SK-N-SH (cell line): ENCODE data around the gene IMPG1. TPM values are rescaled to one million over a fixed set of nuclear protein-coding genes. Genes with fewer than 3 reads are reported as not detected.

ENCODE experiments used
- CTCF ChIA-PET: fragments of 300-600, 350-600 bp; formaldehyde crosslinking; extraction: SDS; loops from one replicate; lab custom pipeline; 2021; lab: Yijun Ruan, JAX
- POLR2A ChIA-PET: fragments of 350-600 bp; sonication (Branson Sonifier 250); formaldehyde crosslinking; extraction: SDS; loops from one replicate; lab custom pipeline; 2020; ENCODE audit warnings: antibody characterized with exemption, inconsistent platforms; lab: Yijun Ruan, JAX
- DNase-seq: peaks from one replicate; pipeline ENCODE4 v3.0.0; 2012
- H2AFZ ChIP-seq: fragments of 200-600 bp; sonication (generic); 2 replicates; pipeline ENCODE4 v1.8.1; 2016; ENCODE audit warnings: antibody characterized with exemption, mild to moderate bottlenecking, low read depth
- H3F3A ChIP-seq: fragments of 200-600 bp; sonication (generic); replicated peaks from 2 replicates; pipeline ENCODE3; 2016; ENCODE audit warnings: antibody characterized with exemption, mild to moderate bottlenecking; ENCODE audit not compliant: insufficient read depth
- H3K27ac ChIP-seq, 2 experiments: fragments of 200-500 bp in 1 of 2; fragments of 200-600 bp in 1 of 2; sonication (Bioruptor generic) in 1 of 2; sonication (generic), shearing (Covaris generic) in 1 of 2; 2 replicates each; pipeline versions ENCODE4 v1.5.1 to v1.6.1; 2014 to 2016; ENCODE audit warnings: low read depth in 2 of 2, inconsistent platforms in 1 of 2, low read length in 1 of 2, mild to moderate bottlenecking in 1 of 2, mixed read lengths in 1 of 2
- H3K27me3 ChIP-seq: fragments of 200-600 bp; sonication (generic), shearing (Covaris generic); 2 replicates; pipeline ENCODE4 v1.6.1; 2016; ENCODE audit warnings: mixed run types; ENCODE audit not compliant: insufficient read depth
- H3K36me3 ChIP-seq, 2 experiments: fragments of 200-500 bp in 1 of 2; fragments of 200-600 bp in 1 of 2; sonication (Bioruptor generic) in 1 of 2; sonication (generic) in 1 of 2; replicated peaks in 1 of 2; 2 replicates each; pipeline versions ENCODE3 to v1.5.1; 2014 to 2016; ENCODE audit warnings: low read length in 1 of 2, mild to moderate bottlenecking in 1 of 2; ENCODE audit not compliant: insufficient read depth in 2 of 2, control insufficient read depth in 1 of 2
- H3K4me1 ChIP-seq, 2 experiments: fragments of 200-500 bp in 1 of 2; fragments of 200-600 bp in 1 of 2; sonication (Bioruptor generic) in 1 of 2; sonication (generic), shearing (Covaris generic) in 1 of 2; 2 replicates each; pipeline versions ENCODE4 v1.5.1 to v1.6.1; 2014 to 2016; ENCODE audit warnings: low read depth in 1 of 2, low read length in 1 of 2, mixed run types in 1 of 2; ENCODE audit not compliant: insufficient read depth in 2 of 2, control insufficient read depth in 1 of 2
- H3K4me2 ChIP-seq: fragments of 200-600 bp; sonication (generic), shearing (Covaris generic); 2 replicates; pipeline ENCODE4 v1.6.1; 2017; ENCODE audit warnings: mixed run types
- H3K4me3 ChIP-seq, 2 experiments: fragments of 200-500 bp in 1 of 2; fragments of 200-600 bp in 1 of 2; sonication (Bioruptor generic) in 1 of 2; sonication (generic), shearing (Covaris generic) in 1 of 2; 2 replicates each; pipeline versions ENCODE4 v1.5.1 to v1.8.1; 2014 to 2016; ENCODE audit warnings: low read depth in 2 of 2, inconsistent platforms in 1 of 2, low read length in 1 of 2, mild to moderate bottlenecking in 1 of 2, mixed read lengths in 1 of 2, moderate library complexity in 1 of 2
- H3K79me2 ChIP-seq: fragments of 200-600 bp; sonication (generic); 2 replicates; pipeline ENCODE4 v1.8.1; 2017; ENCODE audit warnings: mild to moderate bottlenecking; ENCODE audit not compliant: insufficient read depth
- H3K9ac ChIP-seq: fragments of 200-600 bp; sonication (generic); 2 replicates; pipeline ENCODE4 v1.6.1; 2017; ENCODE audit warnings: mixed run types
- H3K9me2 ChIP-seq: fragments of 200-600 bp; sonication (generic); 2 replicates; pipeline ENCODE4 v1.6.1; 2017; ENCODE audit warnings: mixed run types
- H3K9me3 ChIP-seq: fragments of 200-600 bp; sonication (generic); 2 replicates; pipeline ENCODE4 v1.6.1; 2017; ENCODE audit warnings: mixed run types, mild to moderate bottlenecking, moderate library complexity
- H4K20me1 ChIP-seq: fragments of 200-600 bp; sonication (generic); 2 replicates; pipeline ENCODE4 v1.6.1; 2017; ENCODE audit warnings: mild to moderate bottlenecking, mixed run types; ENCODE audit not compliant: insufficient read depth
- ELF1 ChIP-seq: IDR thresholded peaks from 2 replicates; pipeline ENCODE4 v1.4.0; 2012
- FOSL2 ChIP-seq: IDR thresholded peaks from 2 replicates; pipeline ENCODE4 v1.4.0; 2012; ENCODE audit warnings: low read depth, mild to moderate bottlenecking, moderate library complexity, borderline replicate concordance
- FOXJ3 ChIP-seq: sonication (generic); formaldehyde crosslinking; IDR thresholded peaks from 2 replicates; pipeline ENCODE4 v1.5.1; 2020; ENCODE audit warnings: mild to moderate bottlenecking, missing genetic modification reagents
- FOXM1 ChIP-seq: IDR thresholded peaks from 2 replicates; pipeline ENCODE4 v1.4.0; 2012; ENCODE audit warnings: low read depth, mild to moderate bottlenecking
- POLR2AphosphoS5 ChIP-seq: IDR thresholded peaks from 2 replicates; pipeline ENCODE4 v1.6.1; 2012; ENCODE audit warnings: low read depth, low read length
- RAD21 ChIP-seq: IDR thresholded peaks from 2 replicates; pipeline ENCODE4 v1.6.1; 2012; ENCODE audit warnings: mild to moderate bottlenecking, low read length
- RXRA ChIP-seq: IDR thresholded peaks from 2 replicates; pipeline ENCODE4 v1.4.0; 2012; ENCODE audit warnings: low read depth, mild to moderate bottlenecking, borderline replicate concordance
- SIN3A ChIP-seq: IDR thresholded peaks from 2 replicates; pipeline ENCODE4 v1.6.1; 2012; ENCODE audit warnings: low read depth, mild to moderate bottlenecking, low read length, moderate library complexity, borderline replicate concordance
- TCF12 ChIP-seq: IDR thresholded peaks from 2 replicates; pipeline ENCODE4 v1.4.0; 2012
- YY1 ChIP-seq: IDR thresholded peaks from 2 replicates; pipeline ENCODE4 v1.4.0; 2012; ENCODE audit warnings: low read depth, mild to moderate bottlenecking
- WGBS: methylation state at CpG from one replicate; pipeline ENCODE4 v1.1.6; 2017; ENCODE audit warnings: low lambda C conversion rate; 5-methylcytosine and 5-hydroxymethylcytosine counted together
- polyA plus RNA-seq, 3 experiments: library from polyadenylated mRNA; depleted of rRNA; stranded (reverse); fragments of >200 nt; gene quantifications; 2 replicates each; pipeline ENCODE4 v1.2.3, GENCODE V29; 2012
- TF ChIP-seq, protein P1 (sequence below): IDR thresholded peaks from 2 replicates; pipeline ENCODE4; 2012
- TF ChIP-seq, protein P2 (sequence below): fragments of 200-600 bp; sonication (generic); IDR thresholded peaks from 2 replicates; pipeline ENCODE4 v1.6.1; 2017; ENCODE audit warnings: antibody characterized with exemption, mild to moderate bottlenecking, moderate library complexity
- TF ChIP-seq, protein P3 (sequence below): IDR thresholded peaks from 2 replicates; pipeline ENCODE4 v1.4.0; 2012; ENCODE audit warnings: low read depth

Gene IMPG1
- polyA plus RNA-seq, 1 of the 3 experiments (the other 2 are of a cell fraction): not detected

DNA sequence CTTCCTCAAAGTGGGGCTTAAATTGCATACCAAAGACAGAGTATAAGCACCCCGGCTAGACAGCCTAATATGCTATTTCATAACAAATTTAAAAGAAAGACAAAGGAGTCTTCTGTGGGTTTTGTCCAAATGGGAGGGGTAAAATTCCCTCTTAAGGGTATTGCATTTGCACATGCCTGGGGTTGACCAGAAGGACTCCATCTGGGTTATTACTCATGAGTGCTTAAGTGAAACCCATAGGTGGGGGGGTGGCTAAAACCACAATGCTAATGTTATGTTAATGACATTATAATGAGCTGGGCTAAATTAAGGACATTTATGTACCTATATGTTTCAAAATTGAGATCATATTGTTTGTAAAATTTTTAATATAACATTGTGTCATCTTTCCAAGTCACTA, 15.0 kb downstream of the IMPG1 start:
- H3K4me3 ChIP-seq: no peak overlapping the region
- H3F3A ChIP-seq: no peaks in the 10 kb centered on the region
- TF ChIP-seq, protein P1, sequence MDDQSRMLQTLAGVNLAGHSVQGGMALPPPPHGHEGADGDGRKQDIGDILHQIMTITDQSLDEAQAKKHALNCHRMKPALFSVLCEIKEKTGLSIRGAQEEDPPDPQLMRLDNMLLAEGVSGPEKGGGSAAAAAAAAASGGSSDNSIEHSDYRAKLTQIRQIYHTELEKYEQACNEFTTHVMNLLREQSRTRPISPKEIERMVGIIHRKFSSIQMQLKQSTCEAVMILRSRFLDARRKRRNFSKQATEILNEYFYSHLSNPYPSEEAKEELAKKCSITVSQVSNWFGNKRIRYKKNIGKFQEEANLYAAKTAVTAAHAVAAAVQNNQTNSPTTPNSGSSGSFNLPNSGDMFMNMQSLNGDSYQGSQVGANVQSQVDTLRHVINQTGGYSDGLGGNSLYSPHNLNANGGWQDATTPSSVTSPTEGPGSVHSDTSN: no peak
- H3K27me3 ChIP-seq: no peaks in the 10 kb centered on the region
- H3K9ac ChIP-seq: no peak overlapping the region
- DNase-seq: no peak
- H3K4me1 ChIP-seq: no peaks in the 10 kb centered on the region
- no peaks in the 10 kb centered on the region for H3K36me3 ChIP-seq
- H2AFZ ChIP-seq: no peak overlapping the region
- H3K27ac ChIP-seq: no peak overlapping the region
- no peak overlapping the region for H3K4me2 ChIP-seq
- H4K20me1 ChIP-seq: no peaks in the 10 kb centered on the region
- H3K9me2 ChIP-seq: no peaks in the 10 kb centered on the region; the same call in 1 of the 2 replicates
- ChIA-PET CTCF (no interaction called here), POLR2A (no interaction called here)
- H3K9me3 ChIP-seq: no peaks in the 10 kb centered on the region
- H3K79me2 ChIP-seq: no peaks in the 10 kb centered on the region
- 0% methylated on average over 1 of the region's 1 CpG for WGBS

DNA sequence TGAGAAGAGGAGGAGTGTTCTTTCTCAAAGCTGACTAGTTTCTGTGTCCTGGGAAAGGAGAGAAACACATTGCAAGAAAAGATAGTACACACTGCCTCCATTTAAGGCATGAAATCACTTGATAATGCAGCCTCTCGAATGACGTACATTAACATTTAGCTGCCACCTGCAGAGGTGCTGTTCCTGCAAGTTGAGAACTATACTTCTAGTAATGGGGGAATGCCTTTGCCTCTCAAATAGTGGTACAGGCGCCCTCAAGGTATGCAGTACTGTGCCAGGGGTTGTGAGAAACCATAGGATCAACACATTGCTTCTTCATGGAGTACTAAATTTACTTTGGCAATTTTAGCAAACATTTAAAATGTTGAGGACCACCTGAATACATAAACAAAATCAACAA, 20.1 kb downstream of the IMPG1 start:
- no peaks in the 10 kb centered on the region for H4K20me1 ChIP-seq
- no peaks in the 10 kb centered on the region for H3F3A ChIP-seq
- ChIA-PET POLR2A (no interaction called here), CTCF (no interaction called here)
- no peak for DNase-seq
- H3K9ac ChIP-seq: no peak overlapping the region
- H3K4me1 ChIP-seq: no peaks in the 10 kb centered on the region
- H3K9me3 ChIP-seq: no peaks in the 10 kb centered on the region
- H3K4me3 ChIP-seq: no peak overlapping the region
- no peaks in the 10 kb centered on the region for H3K36me3 ChIP-seq
- H3K27me3 ChIP-seq: no peaks in the 10 kb centered on the region
- 11% methylated on average over 3 of the region's 3 CpGs for WGBS
- TF ChIP-seq YY1 (no peak), POLR2AphosphoS5 (no peak)
- H3K4me2 ChIP-seq: no peak overlapping the region
- no peak overlapping the region for H2AFZ ChIP-seq
- no peaks in the 10 kb centered on the region; the same call in 1 of the 2 replicates for H3K9me2 ChIP-seq
- H3K27ac ChIP-seq: no peak overlapping the region
- H3K79me2 ChIP-seq: no peaks in the 10 kb centered on the region

DNA sequence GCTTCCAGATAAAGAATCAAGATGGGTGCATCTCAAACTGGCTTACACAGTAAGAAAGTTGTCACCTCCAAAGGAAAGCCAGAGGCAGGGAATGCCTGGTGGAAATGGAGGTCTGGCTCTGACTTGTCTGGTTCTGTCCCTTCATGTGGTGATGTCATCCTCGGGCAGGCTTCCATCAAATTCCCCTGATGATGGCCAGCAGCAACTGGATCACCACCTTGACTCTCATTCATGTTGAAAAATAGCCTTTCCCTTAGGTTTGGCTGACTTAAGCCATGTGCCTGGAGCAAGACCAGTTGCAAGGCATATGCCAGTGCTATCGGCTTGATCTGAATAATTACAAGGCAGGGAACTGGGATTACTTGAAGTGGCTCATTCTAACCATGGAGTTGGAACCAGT, 28.8 kb downstream of the IMPG1 start:
- Histone ChIP-seq H3K4me1 (no peaks in the 10 kb centered on the region; a peak in 1 of 4 replicates), H3K27ac (no peak overlapping the region), H3K4me2 (no peak overlapping the region), H3K9me3 (no peaks in the 10 kb centered on the region), H3K36me3 (no peaks in the 10 kb centered on the region), H3K4me3 (no peak overlapping the region), H4K20me1 (no peaks in the 10 kb centered on the region), H3F3A (no peaks in the 10 kb centered on the region), H3K27me3 (no peaks in the 10 kb centered on the region), H2AFZ (no peak overlapping the region), H3K9me2 (no peaks in the 10 kb centered on the region), H3K9ac (no peak overlapping the region), H3K79me2 (no peaks in the 10 kb centered on the region)
- no peak for TF ChIP-seq TCF12
- TF ChIP-seq FOSL2: no peak
- TF ChIP-seq, protein P2, sequence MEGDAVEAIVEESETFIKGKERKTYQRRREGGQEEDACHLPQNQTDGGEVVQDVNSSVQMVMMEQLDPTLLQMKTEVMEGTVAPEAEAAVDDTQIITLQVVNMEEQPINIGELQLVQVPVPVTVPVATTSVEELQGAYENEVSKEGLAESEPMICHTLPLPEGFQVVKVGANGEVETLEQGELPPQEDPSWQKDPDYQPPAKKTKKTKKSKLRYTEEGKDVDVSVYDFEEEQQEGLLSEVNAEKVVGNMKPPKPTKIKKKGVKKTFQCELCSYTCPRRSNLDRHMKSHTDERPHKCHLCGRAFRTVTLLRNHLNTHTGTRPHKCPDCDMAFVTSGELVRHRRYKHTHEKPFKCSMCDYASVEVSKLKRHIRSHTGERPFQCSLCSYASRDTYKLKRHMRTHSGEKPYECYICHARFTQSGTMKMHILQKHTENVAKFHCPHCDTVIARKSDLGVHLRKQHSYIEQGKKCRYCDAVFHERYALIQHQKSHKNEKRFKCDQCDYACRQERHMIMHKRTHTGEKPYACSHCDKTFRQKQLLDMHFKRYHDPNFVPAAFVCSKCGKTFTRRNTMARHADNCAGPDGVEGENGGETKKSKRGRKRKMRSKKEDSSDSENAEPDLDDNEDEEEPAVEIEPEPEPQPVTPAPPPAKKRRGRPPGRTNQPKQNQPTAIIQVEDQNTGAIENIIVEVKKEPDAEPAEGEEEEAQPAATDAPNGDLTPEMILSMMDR: no peak
- no peak for TF ChIP-seq FOXJ3 (CRISPR knock-in tag)
- TF ChIP-seq POLR2AphosphoS5: no peak
- TF ChIP-seq RXRA: no peak
- TF ChIP-seq SIN3A: no peak
- TF ChIP-seq FOXM1: no peak
- no peak for TF ChIP-seq RAD21
- TF ChIP-seq, protein P3, sequence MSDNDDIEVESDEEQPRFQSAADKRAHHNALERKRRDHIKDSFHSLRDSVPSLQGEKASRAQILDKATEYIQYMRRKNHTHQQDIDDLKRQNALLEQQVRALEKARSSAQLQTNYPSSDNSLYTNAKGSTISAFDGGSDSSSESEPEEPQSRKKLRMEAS: no peak
- TF ChIP-seq ELF1: no peak
- POLR2A ChIA-PET: no interaction called here
- 0% methylated on average over 2 of the region's 2 CpGs for WGBS
- CTCF ChIA-PET: no interaction called here
- DNase-seq: no peak
